HEK293 (cell line): Measurements from ENCODE around the gene KIF3B.

Source experiments
- CTCF ChIA-PET: fragments of 350-600 bp; formaldehyde crosslinking; extraction: SDS; loops from one replicate; lab custom pipeline; 2021; ENCODE audit warnings: antibody characterized with exemption; lab: Yijun Ruan, JAX
- POLR2A ChIA-PET: fragments of 300-600 bp; formaldehyde crosslinking; extraction: SDS; loops from one replicate; lab custom pipeline; 2020; ENCODE audit warnings: antibody characterized with exemption, inconsistent platforms; lab: Yijun Ruan, JAX
- H3K27ac ChIP-seq: fragments of 200-500 bp; sonication (Bioruptor generic); 2 replicates; pipeline ENCODE4 v1.5.1; 2014; ENCODE audit warnings: low read depth, low read length, control low read depth, inconsistent platforms; ENCODE audit errors: extremely low read depth
- H3K36me3 ChIP-seq, 2 experiments: fragments of 200-500 bp in 1 of 2; sonication (Bioruptor generic) in 1 of 2; 1 replicate in 1 of 2; 2 replicates in 1 of 2; pipeline ENCODE4 v1.5.1; 2014 to 2017; ENCODE audit warnings: inconsistent platforms in 2 of 2, low read length in 2 of 2; ENCODE audit not compliant: control insufficient read depth in 2 of 2, insufficient read depth in 1 of 2
- H3K4me1 ChIP-seq: fragments of 200-500 bp; sonication (Bioruptor generic); 2 replicates; pipeline ENCODE4 v1.5.1; 2014; ENCODE audit warnings: mild to moderate bottlenecking, low read length, inconsistent platforms; ENCODE audit not compliant: control insufficient read depth, insufficient read depth
- H3K4me3 ChIP-seq: 2 replicates; pipeline ENCODE4 v1.5.1; 2011; ENCODE audit warnings: low read depth, mild to moderate bottlenecking, control low read depth, low read length, moderate library complexity
- H3K9me3 ChIP-seq: fragments of 200-500 bp; sonication (Bioruptor generic); 2 replicates; pipeline ENCODE4 v1.5.1; 2014; ENCODE audit warnings: low read depth, low read length, inconsistent platforms; ENCODE audit not compliant: control insufficient read depth, insufficient read depth
- BCL11A ChIP-seq: fragments of 450-650 bp; formaldehyde crosslinking; IDR thresholded peaks from 2 replicates; pipeline ENCODE4 v1.5.1; 2016; ENCODE audit warnings: low read depth, missing biosample characterization, missing genetic modification characterization
- EGR2 ChIP-seq: fragments of 450-650 bp; formaldehyde crosslinking; IDR thresholded peaks from 2 replicates; pipeline ENCODE4 v1.5.1; 2016; ENCODE audit warnings: low read depth, missing biosample characterization, missing genetic modification characterization
- PRDM1 ChIP-seq: fragments of 450-650 bp; formaldehyde crosslinking; IDR thresholded peaks from 2 replicates; pipeline ENCODE4; 2016; ENCODE audit warnings: missing biosample characterization, missing genetic modification characterization
- SALL2 ChIP-seq: fragments of 450-650 bp; formaldehyde crosslinking; IDR thresholded peaks from 2 replicates; pipeline ENCODE4 v1.5.0; 2017; ENCODE audit warnings: missing biosample characterization, mild to moderate bottlenecking, missing genetic modification characterization, borderline replicate concordance
- ZEB2 ChIP-seq: fragments of 450-650 bp; formaldehyde crosslinking; IDR thresholded peaks from 2 replicates; pipeline ENCODE4 v1.5.1; 2016; ENCODE audit warnings: missing biosample characterization, missing genetic modification characterization
- ZNF10 ChIP-seq: fragments of 450-650 bp; formaldehyde crosslinking; IDR thresholded peaks from 2 replicates; pipeline ENCODE4 v1.5.1; 2017; ENCODE audit warnings: missing biosample characterization, missing genetic modification characterization
- ZNF202 ChIP-seq: fragments of 450-650 bp; formaldehyde crosslinking; IDR thresholded peaks from 2 replicates; pipeline ENCODE4 v1.5.1; 2016; ENCODE audit warnings: missing biosample characterization, missing genetic modification characterization, borderline replicate concordance
- ZNF302 ChIP-seq: fragments of 450-650 bp; formaldehyde crosslinking; IDR thresholded peaks from 2 replicates; pipeline ENCODE4 v1.5.1; 2016; ENCODE audit warnings: missing biosample characterization, missing genetic modification characterization, low read depth
- ZNF394 ChIP-seq: fragments of 450-650 bp; formaldehyde crosslinking; IDR thresholded peaks from 2 replicates; pipeline ENCODE4 v1.5.1; 2016; ENCODE audit warnings: missing biosample characterization, missing genetic modification characterization, mild to moderate bottlenecking, moderate library complexity, borderline replicate concordance
- ZNF398 ChIP-seq: fragments of 450-650 bp; formaldehyde crosslinking; IDR thresholded peaks from 2 replicates; pipeline ENCODE4 v1.5.1; 2017; ENCODE audit warnings: missing biosample characterization, missing genetic modification characterization
- ZNF423 ChIP-seq: fragments of 450-650 bp; formaldehyde crosslinking; IDR thresholded peaks from 2 replicates; pipeline ENCODE4 v1.5.1; 2016; ENCODE audit warnings: missing biosample characterization, missing genetic modification characterization
- ZNF514 ChIP-seq: fragments of 450-650 bp; formaldehyde crosslinking; IDR thresholded peaks from 2 replicates; pipeline ENCODE4 v1.5.1; 2016; ENCODE audit warnings: missing biosample characterization, missing genetic modification characterization
- ZNF530 ChIP-seq: fragments of 450-650 bp; formaldehyde crosslinking; IDR thresholded peaks from 2 replicates; pipeline ENCODE4 v1.5.1; 2016; ENCODE audit warnings: low read depth, missing biosample characterization, missing genetic modification characterization
- ZNF544 ChIP-seq: fragments of 450-650 bp; formaldehyde crosslinking; IDR thresholded peaks from 2 replicates; pipeline ENCODE4 v1.5.0; 2017; ENCODE audit warnings: missing biosample characterization, missing genetic modification characterization
- ZNF549 ChIP-seq: fragments of 450-650 bp; IDR thresholded peaks from 2 replicates; pipeline ENCODE4 v1.5.1; 2018; ENCODE audit warnings: missing biosample characterization, missing genetic modification characterization, mild to moderate bottlenecking, inconsistent platforms, moderate library complexity
- ZNF610 ChIP-seq: fragments of 450-650 bp; formaldehyde crosslinking; IDR thresholded peaks from 2 replicates; pipeline ENCODE4 v1.5.1; 2016; ENCODE audit warnings: missing biosample characterization, missing genetic modification characterization, borderline replicate concordance
- ZNF747 ChIP-seq: fragments of 450-650 bp; formaldehyde crosslinking; IDR thresholded peaks from 2 replicates; pipeline ENCODE4 v1.5.1; 2016; ENCODE audit warnings: missing biosample characterization, missing genetic modification characterization
- ZNF830 ChIP-seq: fragments of 450-650 bp; IDR thresholded peaks from 2 replicates; pipeline ENCODE4 v1.5.0; 2018; ENCODE audit warnings: missing biosample characterization, missing genetic modification characterization, low read depth, mild to moderate bottlenecking, moderate library complexity
- ZSCAN4 ChIP-seq: fragments of 450-650 bp; formaldehyde crosslinking; IDR thresholded peaks from 2 replicates; pipeline ENCODE4 v1.5.1; 2017; ENCODE audit warnings: missing biosample characterization, missing genetic modification characterization
- TF ChIP-seq, protein P1 (sequence below): IDR thresholded peaks from 2 replicates; pipeline ENCODE4 v1.6.1; 2011; ENCODE audit warnings: mild to moderate bottlenecking, low read depth, low read length, borderline replicate concordance
- TF ChIP-seq, protein P2 (sequence below): fragments of 450-650 bp; formaldehyde crosslinking; IDR thresholded peaks from 2 replicates; pipeline ENCODE4 v1.5.1; 2016; ENCODE audit warnings: missing biosample characterization, missing genetic modification characterization
- TF ChIP-seq, protein P3 (sequence below): fragments of 450-650 bp; formaldehyde crosslinking; IDR thresholded peaks from 2 replicates; pipeline ENCODE4 v1.5.1; 2016; ENCODE audit warnings: missing biosample characterization, missing genetic modification characterization

Gene KIF3B

GRCh38 chr20:32315399-32315798 is 37.9 kb downstream of the KIF3B start:
- TF ChIP-seq ZNF549 (tag by site-specific recombination) (no peak), ZNF530 (tag by site-specific recombination) (no peak), ZNF394 (tag by site-specific recombination) (no peak)
- TF ChIP-seq, all 188 proteins: peak for 0
- Histone ChIP-seq H3K4me1 (no peaks in the 10 kb centered on the region), H3K9me3 (no peaks in the 10 kb centered on the region), H3K36me3 (peaks cover 0 to 39% of the 10 kb centered on the region in 2 experiments; a peak in 2 of 3 replicates), H3K4me3 (no peak overlapping the region), H3K27ac (no peak overlapping the region)
- ChIA-PET POLR2A (no interaction called here), CTCF (no interaction called here)

- H3K4me3 ChIP-seq = no peak overlapping the region
- H3K4me1 ChIP-seq = no peaks in the 10 kb centered on the region
- H3K36me3 ChIP-seq = peaks cover 0 to 34% of the 10 kb centered on the region in 2 experiments; a peak in 2 of 3 replicates
- no peaks in the 10 kb centered on the region for H3K9me3 ChIP-seq
- ChIA-PET POLR2A (no interaction called here), CTCF (interaction anchor here (0.7 to 0.9 kb wide), 2 partner anchors 37 to 422 kb away, joined by 4 read pairs; no protein-coding TSS in a partner anchor)
- H3K27ac ChIP-seq = no peak overlapping the region
- TF ChIP-seq ZNF398 (tag by site-specific recombination) (no peak), ZNF544 (tag by site-specific recombination) (no peak), ZSCAN4 (tag by site-specific recombination) (no peak), ZNF423 (tag by site-specific recombination) (no peak), ZNF514 (tag by site-specific recombination) (no peak), ZNF202 (tag by site-specific recombination) (no peak), PRDM1 (tag by site-specific recombination) (no peak), SALL2 (no peak), ZEB2 (no peak), EGR2 (tag by site-specific recombination) (no peak), BCL11A (no peak), ZNF302 (tag by site-specific recombination) (no peak), ZNF610 (tag by site-specific recombination) (no peak), ZNF830 (tag by site-specific recombination) (no peak), ZNF10 (no peak), ZNF747 (tag by site-specific recombination) (no peak)
- TF ChIP-seq, protein P1, sequence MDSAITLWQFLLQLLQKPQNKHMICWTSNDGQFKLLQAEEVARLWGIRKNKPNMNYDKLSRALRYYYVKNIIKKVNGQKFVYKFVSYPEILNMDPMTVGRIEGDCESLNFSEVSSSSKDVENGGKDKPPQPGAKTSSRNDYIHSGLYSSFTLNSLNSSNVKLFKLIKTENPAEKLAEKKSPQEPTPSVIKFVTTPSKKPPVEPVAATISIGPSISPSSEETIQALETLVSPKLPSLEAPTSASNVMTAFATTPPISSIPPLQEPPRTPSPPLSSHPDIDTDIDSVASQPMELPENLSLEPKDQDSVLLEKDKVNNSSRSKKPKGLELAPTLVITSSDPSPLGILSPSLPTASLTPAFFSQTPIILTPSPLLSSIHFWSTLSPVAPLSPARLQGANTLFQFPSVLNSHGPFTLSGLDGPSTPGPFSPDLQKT = no peak
- TF ChIP-seq, protein P2, sequence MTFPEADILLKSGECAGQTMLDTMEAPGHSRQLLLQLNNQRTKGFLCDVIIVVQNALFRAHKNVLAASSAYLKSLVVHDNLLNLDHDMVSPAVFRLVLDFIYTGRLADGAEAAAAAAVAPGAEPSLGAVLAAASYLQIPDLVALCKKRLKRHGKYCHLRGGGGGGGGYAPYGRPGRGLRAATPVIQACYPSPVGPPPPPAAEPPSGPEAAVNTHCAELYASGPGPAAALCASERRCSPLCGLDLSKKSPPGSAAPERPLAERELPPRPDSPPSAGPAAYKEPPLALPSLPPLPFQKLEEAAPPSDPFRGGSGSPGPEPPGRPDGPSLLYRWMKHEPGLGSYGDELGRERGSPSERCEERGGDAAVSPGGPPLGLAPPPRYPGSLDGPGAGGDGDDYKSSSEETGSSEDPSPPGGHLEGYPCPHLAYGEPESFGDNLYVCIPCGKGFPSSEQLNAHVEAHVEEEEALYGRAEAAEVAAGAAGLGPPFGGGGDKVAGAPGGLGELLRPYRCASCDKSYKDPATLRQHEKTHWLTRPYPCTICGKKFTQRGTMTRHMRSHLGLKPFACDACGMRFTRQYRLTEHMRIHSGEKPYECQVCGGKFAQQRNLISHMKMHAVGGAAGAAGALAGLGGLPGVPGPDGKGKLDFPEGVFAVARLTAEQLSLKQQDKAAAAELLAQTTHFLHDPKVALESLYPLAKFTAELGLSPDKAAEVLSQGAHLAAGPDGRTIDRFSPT (tag by site-specific recombination) = no peak
- TF ChIP-seq, protein P3, sequence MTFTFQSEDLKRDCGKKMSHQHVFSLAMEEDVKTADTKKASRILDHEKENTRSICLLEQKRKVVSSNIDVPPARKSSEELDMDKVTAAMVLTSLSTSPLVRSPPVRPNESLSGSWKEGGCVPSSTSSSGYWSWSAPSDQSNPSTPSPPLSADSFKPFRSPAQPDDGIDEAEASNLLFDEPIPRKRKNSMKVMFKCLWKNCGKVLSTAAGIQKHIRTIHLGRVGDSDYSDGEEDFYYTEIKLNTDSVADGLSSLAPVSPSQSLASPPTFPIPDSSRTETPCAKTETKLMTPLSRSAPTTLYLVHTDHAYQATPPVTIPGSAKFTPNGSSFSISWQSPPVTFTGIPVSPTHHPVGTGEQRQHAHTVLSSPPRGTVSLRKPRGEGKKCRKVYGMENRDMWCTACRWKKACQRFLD (tag by site-specific recombination) = no peak
Observed at GRCh38 chr20:32315891-32316290, 38.4 kb downstream of the KIF3B start.
